ENCODE data around the gene ZFHX2.

Gene ZFHX2

DNA sequence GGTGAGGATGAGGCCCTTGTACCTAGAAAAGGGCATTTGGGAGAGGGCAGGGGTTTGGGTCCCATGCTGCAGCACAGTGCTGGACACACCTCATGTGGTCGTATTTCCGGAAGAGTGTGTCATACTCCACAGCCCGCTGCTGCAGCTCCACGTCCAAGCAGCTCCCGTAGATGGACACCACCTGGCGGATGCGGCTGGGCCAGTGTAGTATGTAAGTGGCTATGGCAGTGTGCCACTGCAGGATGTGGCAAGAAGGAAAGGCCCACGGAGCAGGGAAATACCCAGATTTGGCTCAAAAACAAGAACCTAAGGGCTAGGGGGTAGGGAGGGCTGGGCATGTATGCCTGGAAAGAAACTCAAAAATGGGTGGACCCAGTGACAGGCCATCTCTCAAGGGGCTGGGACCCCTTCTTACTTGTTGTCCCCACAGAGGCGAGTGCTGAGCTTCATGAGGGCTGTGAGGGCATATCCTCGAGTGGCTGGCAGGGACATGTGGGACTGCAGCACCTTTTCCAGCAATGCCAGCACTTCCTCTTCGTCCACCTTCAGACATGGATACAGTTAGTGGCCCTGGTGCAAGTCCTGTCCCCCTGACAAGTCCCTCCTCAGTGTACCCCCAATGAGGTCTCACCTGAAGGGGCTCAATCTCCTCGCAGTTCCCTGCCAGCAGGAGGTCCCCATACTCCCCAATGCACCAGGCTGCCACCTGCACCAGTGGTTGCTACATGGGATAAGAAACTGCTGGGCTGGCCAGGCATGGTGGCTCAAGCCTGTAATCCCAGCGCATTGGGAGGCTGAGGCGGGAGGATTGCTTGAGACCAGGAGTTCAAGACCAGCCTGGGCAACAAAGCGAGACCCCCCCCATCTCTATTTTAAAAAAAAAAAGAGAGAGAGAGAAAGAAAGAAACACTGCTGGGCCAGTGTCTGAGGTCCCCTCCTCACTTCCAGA is 10.6 kb upstream of the ZFHX2 start:
- peaks cover 59% of the 10 kb centered on the region; the same call in 1 of the 2 replicates for H3K36me3 ChIP-seq (ENCODE audit: insufficient read depth, low read length)
- H3K9me3 ChIP-seq (ENCODE audit: low read length), result no peaks in the 10 kb centered on the region
- no peak overlapping the region for H3K4me2 ChIP-seq (ENCODE audit: low read length)
- no peaks in the 10 kb centered on the region for H4K20me1 ChIP-seq (ENCODE audit: insufficient read depth, low read length)
- no peaks in the 10 kb centered on the region for H3F3A ChIP-seq (ENCODE audit: insufficient read depth, low read length)
- no peak overlapping the region for H3K27ac ChIP-seq (ENCODE audit: low read depth, low read length, poor library complexity, severe bottlenecking)
- H3K4me1 ChIP-seq (ENCODE audit: insufficient read depth, low read length, severe bottlenecking), result peaks cover 28% of the 10 kb centered on the region
- no peak overlapping the region for H2AFZ ChIP-seq (ENCODE audit: low read length)
- no peak overlapping the region for H3K9ac ChIP-seq (ENCODE audit: low read length)
- H3K9me2 ChIP-seq (ENCODE audit: low read depth, low read length), result no peaks in the 10 kb centered on the region
- no peak overlapping the region for H3K4me3 ChIP-seq (ENCODE audit: low read depth, low read length, poor library complexity, severe bottlenecking)
- H3K79me2 ChIP-seq (ENCODE audit: insufficient read depth, low read length), result no peaks in the 10 kb centered on the region
- no peaks in the 10 kb centered on the region for H3K27me3 ChIP-seq (ENCODE audit: insufficient read depth, low read length)
- TF ChIP-seq EZH2 (IDR thresholded peaks at IDR 0.05; ENCODE audit: borderline replicate concordance, low read length), result no peak
- TF ChIP-seq, protein P1, sequence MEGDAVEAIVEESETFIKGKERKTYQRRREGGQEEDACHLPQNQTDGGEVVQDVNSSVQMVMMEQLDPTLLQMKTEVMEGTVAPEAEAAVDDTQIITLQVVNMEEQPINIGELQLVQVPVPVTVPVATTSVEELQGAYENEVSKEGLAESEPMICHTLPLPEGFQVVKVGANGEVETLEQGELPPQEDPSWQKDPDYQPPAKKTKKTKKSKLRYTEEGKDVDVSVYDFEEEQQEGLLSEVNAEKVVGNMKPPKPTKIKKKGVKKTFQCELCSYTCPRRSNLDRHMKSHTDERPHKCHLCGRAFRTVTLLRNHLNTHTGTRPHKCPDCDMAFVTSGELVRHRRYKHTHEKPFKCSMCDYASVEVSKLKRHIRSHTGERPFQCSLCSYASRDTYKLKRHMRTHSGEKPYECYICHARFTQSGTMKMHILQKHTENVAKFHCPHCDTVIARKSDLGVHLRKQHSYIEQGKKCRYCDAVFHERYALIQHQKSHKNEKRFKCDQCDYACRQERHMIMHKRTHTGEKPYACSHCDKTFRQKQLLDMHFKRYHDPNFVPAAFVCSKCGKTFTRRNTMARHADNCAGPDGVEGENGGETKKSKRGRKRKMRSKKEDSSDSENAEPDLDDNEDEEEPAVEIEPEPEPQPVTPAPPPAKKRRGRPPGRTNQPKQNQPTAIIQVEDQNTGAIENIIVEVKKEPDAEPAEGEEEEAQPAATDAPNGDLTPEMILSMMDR (IDR thresholded peaks at IDR 0.05; ENCODE audit: low read length), result no peak

DNA sequence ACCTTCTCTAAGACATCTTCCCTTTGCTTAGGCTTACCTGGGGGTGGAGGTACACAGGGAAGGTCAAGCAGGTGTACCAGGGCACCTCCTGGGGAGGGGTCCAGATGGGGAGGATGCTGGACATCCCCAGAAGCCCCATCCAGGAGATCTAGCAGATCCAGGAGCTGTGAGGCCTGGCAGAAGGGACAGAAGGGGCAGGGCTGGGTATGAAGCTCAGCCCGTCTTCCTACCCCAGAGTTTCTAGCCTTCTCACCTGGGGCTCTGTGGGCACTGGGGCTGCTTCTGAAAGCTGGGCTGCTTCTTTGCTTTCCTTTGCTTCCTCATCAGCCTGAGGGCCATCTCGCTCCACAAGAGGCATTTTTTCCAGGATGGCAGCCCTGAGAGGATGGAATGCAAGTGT is 9.7 kb upstream of the ZFHX2 start:
- TF ChIP-seq, protein P1 (IDR thresholded peaks at IDR 0.05; ENCODE audit: low read length), result no peak
- TF ChIP-seq EZH2 (IDR thresholded peaks at IDR 0.05; ENCODE audit: borderline replicate concordance, low read length), result no peak
- Histone ChIP-seq H3K36me3 (ENCODE audit: insufficient read depth, low read length) (peaks cover 59% of the 10 kb centered on the region; the same call in 1 of the 2 replicates), H4K20me1 (ENCODE audit: insufficient read depth, low read length) (no peaks in the 10 kb centered on the region)

DNA sequence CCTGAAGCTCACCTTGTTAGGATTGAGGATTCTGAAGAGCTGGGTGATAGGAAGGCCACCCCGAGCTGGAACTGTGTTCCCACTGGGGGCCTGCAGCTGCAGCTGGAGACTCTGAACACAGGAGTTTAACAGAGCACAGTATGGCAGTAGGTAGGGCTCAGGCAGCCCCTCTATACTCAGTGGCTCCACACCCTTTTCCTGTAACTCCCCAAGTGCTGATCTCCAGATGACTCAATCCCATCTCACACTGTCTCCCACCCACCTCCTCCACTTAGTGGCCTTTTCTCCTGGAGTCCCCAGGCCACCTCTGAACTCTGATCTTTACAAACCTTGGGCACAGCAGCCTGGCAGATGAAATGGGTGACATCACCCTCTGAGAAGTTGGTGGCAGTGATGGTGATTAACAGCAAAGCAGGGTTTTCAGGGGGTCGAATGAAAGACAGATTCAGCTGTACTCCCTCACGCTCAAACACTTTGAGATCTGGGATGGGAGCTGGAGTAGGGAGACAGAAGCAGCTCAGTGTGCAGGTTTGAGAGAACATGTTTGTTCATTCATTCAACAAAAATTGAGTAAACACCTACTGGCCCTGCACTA is 8.5 kb upstream of the ZFHX2 start:
- Histone ChIP-seq H4K20me1 (ENCODE audit: insufficient read depth, low read length) (no peaks in the 10 kb centered on the region), H3K79me2 (ENCODE audit: insufficient read depth, low read length) (no peaks in the 10 kb centered on the region), H3F3A (ENCODE audit: insufficient read depth, low read length) (no peaks in the 10 kb centered on the region), H3K4me2 (ENCODE audit: low read length) (no peak overlapping the region), H3K9me2 (ENCODE audit: low read depth, low read length) (no peaks in the 10 kb centered on the region), H3K4me1 (ENCODE audit: insufficient read depth, low read length, severe bottlenecking) (peaks cover 30% of the 10 kb centered on the region), H3K9me3 (ENCODE audit: low read length) (no peaks in the 10 kb centered on the region), H3K27ac (ENCODE audit: low read depth, low read length, poor library complexity, severe bottlenecking) (no peak overlapping the region), H3K4me3 (ENCODE audit: low read depth, low read length, poor library complexity, severe bottlenecking) (no peak overlapping the region), H3K9ac (ENCODE audit: low read length) (no peak overlapping the region), H3K36me3 (ENCODE audit: insufficient read depth, low read length) (peaks cover 49% of the 10 kb centered on the region; the same call in 1 of the 2 replicates), H2AFZ (ENCODE audit: low read length) (no peak overlapping the region), H3K27me3 (ENCODE audit: insufficient read depth, low read length) (no peaks in the 10 kb centered on the region)
- no peak for TF ChIP-seq EZH2 (IDR thresholded peaks at IDR 0.05; ENCODE audit: borderline replicate concordance, low read length)
- TF ChIP-seq, protein P1 (IDR thresholded peaks at IDR 0.05; ENCODE audit: low read length), result no peak

More for the DNA sequence above, 9.7 kb upstream of the ZFHX2 start:
- Histone ChIP-seq H3F3A (ENCODE audit: insufficient read depth, low read length) (no peaks in the 10 kb centered on the region), H3K9ac (ENCODE audit: low read length) (no peak overlapping the region), H3K4me1 (ENCODE audit: insufficient read depth, low read length, severe bottlenecking) (peaks cover 27% of the 10 kb centered on the region), H3K4me3 (ENCODE audit: low read depth, low read length, poor library complexity, severe bottlenecking) (no peak overlapping the region), H3K27ac (ENCODE audit: low read depth, low read length, poor library complexity, severe bottlenecking) (no peak overlapping the region), H3K9me3 (ENCODE audit: low read length) (no peaks in the 10 kb centered on the region), H3K79me2 (ENCODE audit: insufficient read depth, low read length) (no peaks in the 10 kb centered on the region), H2AFZ (ENCODE audit: low read length) (no peak overlapping the region), H3K9me2 (ENCODE audit: low read depth, low read length) (no peaks in the 10 kb centered on the region), H3K4me2 (ENCODE audit: low read length) (no peak overlapping the region), H3K27me3 (ENCODE audit: insufficient read depth, low read length) (no peaks in the 10 kb centered on the region)
